NCI-H345 treated with DMSO at 0.1 percent for 48 hours (cell line): Measurements from ENCODE around the gene ALDH8A1.

Experiments
- DNase-seq: peaks from one replicate; lab custom pipeline; 2025; ENCODE audit not compliant: unreplicated experiment; lab: John Stamatoyannopoulos, UW

Gene ALDH8A1

DNA sequence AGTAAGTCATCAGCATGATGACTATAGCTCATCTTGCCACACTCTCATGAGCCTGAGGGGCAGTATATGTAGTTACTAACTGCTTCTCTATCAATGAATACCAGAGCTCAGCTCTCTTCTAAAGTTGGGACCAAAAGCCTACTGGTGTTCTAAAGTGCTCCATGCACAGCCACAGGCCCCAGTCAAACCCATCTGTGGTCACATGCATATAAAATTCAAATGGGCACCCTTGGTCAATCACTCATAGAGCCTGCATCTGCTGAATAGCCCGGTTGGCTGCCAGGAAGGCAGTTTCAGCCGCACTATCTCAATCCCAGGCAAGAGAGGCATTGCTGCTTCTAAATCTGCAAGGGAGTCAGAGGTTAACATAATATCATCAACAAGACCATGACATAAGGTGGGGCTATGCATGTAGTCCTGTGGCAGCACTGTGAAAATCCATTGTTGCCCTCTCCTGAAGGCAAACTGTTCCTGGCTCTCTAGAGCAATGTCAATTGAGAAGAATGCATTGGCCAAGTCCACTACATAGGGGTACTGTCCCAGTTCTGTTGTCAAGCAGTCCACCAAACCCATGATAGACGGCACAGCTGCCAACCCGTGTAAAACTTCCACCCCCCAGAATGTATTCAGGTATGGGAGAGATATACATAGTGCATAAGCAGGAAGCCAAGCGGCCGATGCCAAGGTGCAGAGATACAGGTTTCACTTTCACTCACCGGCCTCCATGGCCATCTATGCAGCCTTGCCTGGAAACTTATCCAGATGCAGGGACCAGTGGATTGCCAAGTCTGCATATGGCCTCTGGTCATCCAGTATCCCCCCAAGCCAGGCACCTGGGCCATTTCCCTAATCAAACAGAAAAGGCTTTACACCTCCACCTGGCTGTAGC lies 76.2 kb downstream of the ALDH8A1 start:
- DNase-seq = no peak

DNA sequence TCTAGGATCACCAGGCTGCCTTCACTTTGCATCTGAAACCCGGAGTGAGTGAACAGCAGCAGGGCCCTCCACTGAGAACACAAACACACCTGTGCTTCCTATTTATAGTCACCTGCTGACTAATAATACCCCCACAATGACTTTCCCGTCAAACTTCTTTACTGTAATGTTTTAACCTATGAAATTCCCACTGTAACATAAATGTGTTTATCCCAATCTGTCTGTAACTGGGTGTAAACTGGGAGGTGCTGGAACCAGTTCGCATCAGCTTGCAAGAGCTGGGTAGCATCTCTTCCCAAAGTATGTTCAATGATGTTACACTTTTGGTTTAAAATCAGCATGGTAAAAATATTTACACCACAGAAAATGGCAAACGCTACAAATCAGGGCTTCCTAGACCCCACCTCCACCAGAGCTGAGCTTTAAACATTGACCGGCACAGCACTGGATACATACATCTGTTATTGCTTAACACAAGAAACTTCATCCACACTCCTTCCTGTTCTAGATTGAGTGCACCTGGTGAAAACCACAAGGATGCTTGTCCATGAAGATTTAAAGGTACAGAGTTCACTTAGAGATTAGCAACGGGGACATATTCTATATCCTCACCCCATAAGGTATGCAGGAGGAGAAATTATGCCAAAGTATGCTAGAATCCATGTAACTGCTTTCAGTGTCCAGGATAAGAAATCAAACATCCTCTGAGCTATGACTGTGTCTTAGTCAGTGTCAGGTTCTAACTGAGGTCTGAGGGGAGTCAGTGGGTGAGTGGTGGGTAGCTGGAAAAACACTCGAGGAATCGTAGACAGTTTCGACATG lies 79.0 kb downstream of the ALDH8A1 start:
- peak; percentile 50 for DNase-seq

DNA sequence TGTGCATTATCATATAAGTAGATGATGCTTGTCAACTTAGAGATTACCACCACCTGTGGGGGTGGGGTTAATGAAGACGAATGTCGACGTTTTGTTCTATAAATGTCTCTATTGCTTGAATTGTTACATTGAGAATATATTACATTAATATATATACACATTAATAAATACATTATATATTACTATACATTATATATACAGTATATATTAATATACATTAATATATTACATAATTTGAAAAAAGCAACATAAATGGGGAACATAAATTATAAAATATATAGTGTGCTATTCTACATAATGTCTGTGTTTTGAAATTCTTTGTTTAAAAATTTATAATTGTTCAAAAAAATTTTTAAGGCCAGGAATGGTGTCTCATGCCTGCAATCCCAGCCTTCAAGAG lies 81.1 kb downstream of the ALDH8A1 start:
- no peak for DNase-seq
